ENCODE data around the gene NAA16. TPM values are rescaled to one million over a fixed set of nuclear protein-coding genes. Genes with fewer than 3 reads are reported as not detected.

The NAA16 gene
- total RNA-seq, 1 donor from 2014 or later: 6.5 TPM

DNA sequence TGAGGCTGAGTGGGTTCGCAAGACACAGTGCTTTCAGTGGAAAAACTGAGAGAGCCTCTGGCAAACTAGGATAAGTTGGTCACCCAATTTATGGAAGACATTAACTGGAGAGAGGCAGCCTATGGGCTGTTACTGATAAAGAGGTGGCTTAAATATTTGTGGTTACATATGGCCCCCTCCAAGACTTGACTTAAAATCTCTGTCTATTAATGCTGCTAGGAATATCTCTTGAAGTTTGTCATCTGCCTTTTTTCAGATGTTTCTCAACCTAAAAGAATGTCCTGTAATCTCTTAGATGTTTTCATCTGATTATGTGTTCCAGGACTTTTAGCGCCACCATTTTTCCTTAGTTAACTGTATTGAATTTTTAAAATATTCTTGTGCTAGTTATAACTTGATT lies 54.6 kb downstream of the NAA16 start:
- Histone ChIP-seq H3K27me3 (ENCODE audit: low read depth) (no peaks in the 10 kb centered on the region), H3K4me1 (no peaks in the 10 kb centered on the region), H3K4me3 (no peak overlapping the region), H3K27ac (replicated peaks) (no peak overlapping the region), H3K36me3 (peaks cover 92% of the 10 kb centered on the region), H3K9me3 (replicated peaks) (no peaks in the 10 kb centered on the region)
- intact Hi-C loops (cut with micrococcal nuclease): no loop called here
- no peak for DNase-seq
- TF ChIP-seq, protein P1, sequence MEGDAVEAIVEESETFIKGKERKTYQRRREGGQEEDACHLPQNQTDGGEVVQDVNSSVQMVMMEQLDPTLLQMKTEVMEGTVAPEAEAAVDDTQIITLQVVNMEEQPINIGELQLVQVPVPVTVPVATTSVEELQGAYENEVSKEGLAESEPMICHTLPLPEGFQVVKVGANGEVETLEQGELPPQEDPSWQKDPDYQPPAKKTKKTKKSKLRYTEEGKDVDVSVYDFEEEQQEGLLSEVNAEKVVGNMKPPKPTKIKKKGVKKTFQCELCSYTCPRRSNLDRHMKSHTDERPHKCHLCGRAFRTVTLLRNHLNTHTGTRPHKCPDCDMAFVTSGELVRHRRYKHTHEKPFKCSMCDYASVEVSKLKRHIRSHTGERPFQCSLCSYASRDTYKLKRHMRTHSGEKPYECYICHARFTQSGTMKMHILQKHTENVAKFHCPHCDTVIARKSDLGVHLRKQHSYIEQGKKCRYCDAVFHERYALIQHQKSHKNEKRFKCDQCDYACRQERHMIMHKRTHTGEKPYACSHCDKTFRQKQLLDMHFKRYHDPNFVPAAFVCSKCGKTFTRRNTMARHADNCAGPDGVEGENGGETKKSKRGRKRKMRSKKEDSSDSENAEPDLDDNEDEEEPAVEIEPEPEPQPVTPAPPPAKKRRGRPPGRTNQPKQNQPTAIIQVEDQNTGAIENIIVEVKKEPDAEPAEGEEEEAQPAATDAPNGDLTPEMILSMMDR (IDR thresholded peaks at IDR 0.05; ENCODE audit: borderline replicate concordance): no peak

DNA sequence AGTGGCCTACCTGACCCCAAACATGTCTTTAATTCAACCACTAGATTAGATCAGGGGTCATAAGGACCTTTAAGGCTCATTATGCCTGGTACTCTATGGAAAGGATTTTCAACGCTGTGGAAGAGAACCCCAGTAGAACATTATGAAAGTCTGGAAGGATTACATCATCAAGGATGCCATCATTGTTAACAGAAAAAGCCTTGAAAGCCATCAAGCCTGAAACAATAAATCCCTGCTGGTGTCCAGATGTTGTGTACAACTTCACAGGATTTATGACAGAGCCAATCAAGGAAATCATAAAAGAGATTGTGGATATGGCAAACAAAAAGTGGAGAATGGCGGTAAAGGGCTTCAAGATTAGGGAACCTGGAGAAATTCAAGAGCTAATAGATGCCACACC lies 59.7 kb downstream of the NAA16 start:
- H3K9me3 ChIP-seq (replicated peaks): no peaks in the 10 kb centered on the region
- peaks cover 97% of the 10 kb centered on the region for H3K36me3 ChIP-seq
- H3K27me3 ChIP-seq (ENCODE audit: low read depth): no peaks in the 10 kb centered on the region
- no peak overlapping the region for H3K27ac ChIP-seq (replicated peaks)
- no peak overlapping the region for H3K4me3 ChIP-seq
- TF ChIP-seq, protein P1 (IDR thresholded peaks at IDR 0.05; ENCODE audit: borderline replicate concordance): no peak
- H3K4me1 ChIP-seq: no peaks in the 10 kb centered on the region
- intact Hi-C loops (cut with micrococcal nuclease): no loop called here
- no peak for DNase-seq

DNA sequence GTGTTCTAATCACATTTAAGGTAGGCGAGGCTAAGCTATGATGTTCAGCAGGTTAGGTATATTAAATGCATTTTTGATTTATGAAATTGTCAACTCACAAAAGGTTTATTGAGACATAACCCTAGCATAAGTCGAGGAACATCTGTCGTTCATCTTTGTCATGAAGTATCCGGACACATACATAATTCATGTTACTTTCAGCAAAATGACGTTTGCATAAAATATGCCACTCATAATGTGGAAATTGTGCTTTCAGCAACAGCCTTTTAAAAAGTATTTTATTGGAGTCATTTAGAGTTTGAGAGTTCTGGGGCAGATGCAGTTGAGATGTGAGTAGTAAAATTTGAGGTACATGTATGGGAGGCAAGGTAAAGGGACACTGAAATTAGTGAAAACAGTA lies 66.4 kb downstream of the NAA16 start:
- intact Hi-C loops (cut with micrococcal nuclease): no loop called here
- TF ChIP-seq, protein P1 (IDR thresholded peaks at IDR 0.05; ENCODE audit: borderline replicate concordance): no peak

DNA sequence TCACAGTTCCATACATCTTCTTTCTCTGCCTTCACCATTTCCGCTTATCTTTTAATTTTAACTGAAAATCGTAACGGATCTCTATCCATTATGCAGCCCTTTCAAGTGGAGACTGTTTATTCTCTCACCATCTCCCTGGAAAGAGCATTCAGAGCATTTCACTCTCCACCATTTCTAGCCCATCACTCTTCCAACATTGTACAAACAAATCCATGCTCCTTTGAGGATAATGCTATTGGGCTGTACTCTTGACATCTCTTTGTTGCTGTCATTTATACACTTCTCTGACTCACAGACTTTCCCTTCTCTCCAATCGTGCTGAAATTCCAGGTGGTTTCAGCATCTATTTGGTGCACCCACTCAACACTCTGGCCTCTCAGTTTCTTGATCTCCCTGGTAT lies 71.4 kb downstream of the NAA16 start:
- Histone ChIP-seq H3K4me1 (peaks cover under 1% of the 10 kb centered on the region), H3K27ac (replicated peaks) (no peak overlapping the region), H3K4me3 (no peak overlapping the region), H3K27me3 (ENCODE audit: low read depth) (no peaks in the 10 kb centered on the region), H3K9me3 (replicated peaks) (no peaks in the 10 kb centered on the region), H3K36me3 (peaks cover 2% of the 10 kb centered on the region)
- TF ChIP-seq, protein P1 (IDR thresholded peaks at IDR 0.05; ENCODE audit: borderline replicate concordance): no peak
- intact Hi-C loops (cut with micrococcal nuclease): no loop called here
- no peak for DNase-seq

More for the DNA sequence above, 66.4 kb downstream of the NAA16 start:
- no peak for DNase-seq
- Histone ChIP-seq H3K4me1 (no peaks in the 10 kb centered on the region), H3K36me3 (peaks cover 50% of the 10 kb centered on the region), H3K27ac (replicated peaks) (no peak overlapping the region), H3K4me3 (no peak overlapping the region), H3K9me3 (replicated peaks) (no peaks in the 10 kb centered on the region), H3K27me3 (ENCODE audit: low read depth) (no peaks in the 10 kb centered on the region)

DNA sequence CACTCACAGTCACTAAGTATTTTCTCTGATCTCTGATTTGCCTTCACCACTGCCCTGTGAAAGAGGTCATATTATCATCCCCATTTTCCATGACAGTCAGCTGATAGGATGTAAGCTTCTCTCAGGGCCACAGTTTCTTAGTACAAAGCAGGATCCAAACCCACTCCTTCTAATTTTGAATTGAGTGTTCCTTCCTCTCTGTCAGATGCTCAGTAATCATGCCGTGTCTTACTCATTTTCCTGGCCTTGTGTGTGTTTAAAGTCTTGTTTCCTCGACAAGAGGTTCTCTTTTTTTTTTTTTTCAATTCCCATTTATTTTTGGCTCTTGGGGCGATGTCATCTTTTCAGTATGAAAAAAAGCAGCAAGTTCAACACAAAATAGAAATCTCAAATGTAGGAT lies 72.3 kb downstream of the NAA16 start:
- TF ChIP-seq, protein P1 (IDR thresholded peaks at IDR 0.05; ENCODE audit: borderline replicate concordance): no peak
- H3K9me3 ChIP-seq (replicated peaks): no peaks in the 10 kb centered on the region
- H3K4me3 ChIP-seq: no peak overlapping the region
- no peaks in the 10 kb centered on the region for H3K27me3 ChIP-seq (ENCODE audit: low read depth)
- no peak for DNase-seq
- H3K36me3 ChIP-seq: no peaks in the 10 kb centered on the region
- H3K4me1 ChIP-seq: peaks cover 11% of the 10 kb centered on the region
- no peak overlapping the region for H3K27ac ChIP-seq (replicated peaks)
- intact Hi-C loops (cut with micrococcal nuclease): no loop called here
